MM.1S (cell line): Measurements from ENCODE around the gene WAC.

Experiments used
- DNase-seq: peaks from one replicate; pipeline ENCODE4 v3.0.0-alpha.2; 2015
- H2AFZ ChIP-seq: fragments of 300-600 bp; sonication (generic); 2 replicates; pipeline ENCODE4 v1.6.0; 2016; ENCODE audit warnings: antibody characterized with exemption, low read length
- H3F3A ChIP-seq: fragments of 300-600 bp; sonication (generic); 2 replicates; pipeline ENCODE4 v1.6.1; 2016; ENCODE audit warnings: mild to moderate bottlenecking, antibody characterized with exemption, low read length, moderate library complexity, mixed read lengths; ENCODE audit not compliant: insufficient read depth
- H3K27ac ChIP-seq: fragments of 300-600 bp; sonication (generic); 2 replicates; pipeline ENCODE4 v1.5.1; 2016; ENCODE audit warnings: mild to moderate bottlenecking, low read length
- H3K27me3 ChIP-seq: fragments of 300-600 bp; sonication (generic); replicated peaks from 2 replicates; pipeline ENCODE4 v1.6.0; 2016; ENCODE audit warnings: low read length; ENCODE audit not compliant: insufficient read depth
- H3K36me3 ChIP-seq: fragments of 300-600 bp; sonication (generic); replicated peaks from 2 replicates; pipeline ENCODE4 v1.6.1; 2016; ENCODE audit warnings: mild to moderate bottlenecking, low read length, mixed read lengths; ENCODE audit not compliant: insufficient read depth
- H3K4me1 ChIP-seq: fragments of 300-600 bp; sonication (generic); 2 replicates; pipeline ENCODE4 v1.6.1; 2016; ENCODE audit warnings: low read length, mixed read lengths
- H3K4me2 ChIP-seq: fragments of 300-600 bp; sonication (generic); 2 replicates; pipeline ENCODE4 v1.6.0; 2016; ENCODE audit warnings: low read depth, low read length
- H3K4me3 ChIP-seq: fragments of 300-600 bp; sonication (generic); 2 replicates; pipeline ENCODE4 v1.5.1; 2016; ENCODE audit warnings: low read length, mixed read lengths
- H3K79me2 ChIP-seq: fragments of 300-600 bp; sonication (generic); 2 replicates; pipeline ENCODE4 v1.6.1; 2016; ENCODE audit warnings: mixed run types, low read length, mixed read lengths
- H3K9ac ChIP-seq: fragments of 300-600 bp; sonication (generic); 2 replicates; pipeline ENCODE4 v1.6.1; 2016; ENCODE audit warnings: low read length, mixed read lengths
- H3K9me2 ChIP-seq: fragments of 300-600 bp; sonication (generic); replicated peaks from 2 replicates; pipeline ENCODE4 v1.6.1; 2016; ENCODE audit warnings: mild to moderate bottlenecking, low read length, mixed read lengths; ENCODE audit not compliant: insufficient read depth
- H3K9me3 ChIP-seq: fragments of 300-600 bp; sonication (generic); replicated peaks from 2 replicates; pipeline ENCODE4 v1.6.1; 2016; ENCODE audit warnings: mild to moderate bottlenecking, low read length, mixed read lengths; ENCODE audit not compliant: insufficient read depth
- H4K20me1 ChIP-seq: fragments of 300-600 bp; sonication (generic); 2 replicates; pipeline ENCODE4 v1.6.1; 2016; ENCODE audit warnings: mild to moderate bottlenecking, low read length, moderate library complexity, mixed read lengths; ENCODE audit not compliant: insufficient read depth
- CTCF ChIP-seq: fragments of 300-600 bp; sonication (generic); IDR thresholded peaks from 2 replicates; pipeline ENCODE4 v1.5.1; 2016; ENCODE audit warnings: antibody characterized with exemption, low read length, mixed read lengths
- EZH2 ChIP-seq: fragments of 300-600 bp; sonication (generic); optimal IDR thresholded peaks from 2 replicates; pipeline ENCODE3; 2017; ENCODE audit warnings: low read depth, mild to moderate bottlenecking, antibody characterized with exemption, low read length, mixed read lengths
- EZH2phosphoT487 ChIP-seq: fragments of 300-600 bp; sonication (generic); IDR thresholded peaks from 2 replicates; pipeline ENCODE4 v1.6.1; 2018; ENCODE audit warnings: antibody characterized with exemption, low read length

WAC gene

GRCh38 chr10:28551086-28551485 is 18.2 kb downstream of the WAC start:
- no peaks in the 10 kb centered on the region for H3K9me2 ChIP-seq
- H3K4me3 ChIP-seq = no peak overlapping the region
- H3K27me3 ChIP-seq = no peaks in the 10 kb centered on the region
- H3F3A ChIP-seq = 0 out of 2 replicates have a peak, but pooled peaks cover under 1% of the 10 kb centered on the region
- no peaks in the 10 kb centered on the region for H3K9me3 ChIP-seq
- H3K4me2 ChIP-seq = no peak overlapping the region
- H3K36me3 ChIP-seq = peaks cover 6% of the 10 kb centered on the region
- no peak overlapping the region for H3K9ac ChIP-seq
- peaks cover 55% of the 10 kb centered on the region for H4K20me1 ChIP-seq
- TF ChIP-seq EZH2phosphoT487 (no peak), EZH2 (no peak), CTCF (no peak)
- H3K27ac ChIP-seq = no peak overlapping the region
- H2AFZ ChIP-seq = no peak overlapping the region
- peaks cover 2% of the 10 kb centered on the region; the same call in 1 of the 2 replicates for H3K4me1 ChIP-seq
- peaks cover 99% of the 10 kb centered on the region for H3K79me2 ChIP-seq
- DNase-seq = no peak

GRCh38 chr10:28552775-28553174 is 19.9 kb downstream of the WAC start:
- Histone ChIP-seq H3K9ac (no peak overlapping the region), H3K36me3 (peaks cover 10% of the 10 kb centered on the region), H2AFZ (no peak overlapping the region), H3K27me3 (no peaks in the 10 kb centered on the region), H3F3A (no peaks in the 10 kb centered on the region), H3K9me3 (no peaks in the 10 kb centered on the region), H3K4me2 (no peak overlapping the region), H3K27ac (no peak overlapping the region), H3K4me1 (no peaks in the 10 kb centered on the region), H3K9me2 (no peaks in the 10 kb centered on the region), H3K79me2 (peaks cover 100% of the 10 kb centered on the region), H3K4me3 (no peak overlapping the region), H4K20me1 (peaks cover 66% of the 10 kb centered on the region)
- TF ChIP-seq EZH2phosphoT487 = no peak
- TF ChIP-seq CTCF = no peak
- TF ChIP-seq EZH2 = no peak
- DNase-seq = no peak

DNA sequence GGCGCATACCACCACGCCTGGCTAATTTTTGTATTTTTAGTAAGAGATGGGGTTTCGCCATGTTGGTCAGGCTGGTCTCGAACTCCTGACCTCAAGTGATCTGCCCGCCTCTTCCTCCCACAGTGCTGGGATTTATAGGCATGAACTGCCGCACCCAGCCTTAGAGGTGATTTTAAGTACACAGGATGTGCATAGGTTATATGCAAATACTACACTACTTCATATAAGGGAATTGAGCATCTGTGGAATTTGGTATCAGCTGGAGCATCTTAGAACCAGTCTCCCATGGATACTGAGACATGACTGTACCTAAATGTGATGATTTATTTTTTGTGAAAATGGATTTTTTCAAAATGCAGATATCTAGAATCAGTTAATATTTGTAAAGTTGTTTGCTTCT is 21.1 kb downstream of the WAC start:
- DNase-seq = no peak
- Histone ChIP-seq H3K9ac (no peak overlapping the region), H3F3A (no peaks in the 10 kb centered on the region), H3K9me2 (no peaks in the 10 kb centered on the region), H3K4me3 (no peak overlapping the region), H3K27ac (no peak overlapping the region), H3K4me2 (no peak overlapping the region), H3K27me3 (no peaks in the 10 kb centered on the region), H3K4me1 (no peaks in the 10 kb centered on the region), H3K9me3 (no peaks in the 10 kb centered on the region), H3K36me3 (peaks cover 7% of the 10 kb centered on the region; the same call in 1 of the 2 replicates), H2AFZ (no peak overlapping the region), H4K20me1 (peaks cover 66% of the 10 kb centered on the region), H3K79me2 (peaks cover 100% of the 10 kb centered on the region)
- TF ChIP-seq CTCF = no peak
